Fibroblast of skin of back (primary cell): Measurements from ENCODE around the gene ZNF444.
"Not testable (repeated sequence)": the region's sequence is repeated elsewhere in the genome, so short reads cannot be mapped to it uniquely, and the experiment has no call there.

ENCODE experiments used
- DNase-seq: peaks from one replicate; pipeline ENCODE4 v3.0.0-alpha.2; 2013

The ZNF444 gene

DNA sequence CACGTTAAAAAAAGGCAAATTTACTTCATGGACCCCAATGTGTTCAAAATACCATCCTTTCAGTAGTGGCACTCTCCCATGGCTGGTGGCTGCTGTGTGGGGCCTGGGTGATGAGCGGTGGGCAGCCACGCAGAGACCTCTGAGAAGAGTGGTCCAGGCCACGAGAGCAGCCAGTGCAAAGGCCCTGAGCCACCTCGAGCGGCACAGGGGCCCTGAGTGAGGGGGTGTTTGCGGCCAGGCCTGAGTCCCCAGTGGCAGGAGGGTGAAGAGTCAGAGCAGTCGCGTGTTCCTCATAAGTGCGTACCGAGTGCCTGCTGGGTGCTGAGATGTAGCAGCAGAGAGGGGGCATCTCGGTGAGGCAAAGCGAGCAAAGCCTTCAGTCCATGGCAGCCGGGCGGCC is 7.0 kb downstream of the ZNF444 start:
- DNase-seq = no peak

DNA sequence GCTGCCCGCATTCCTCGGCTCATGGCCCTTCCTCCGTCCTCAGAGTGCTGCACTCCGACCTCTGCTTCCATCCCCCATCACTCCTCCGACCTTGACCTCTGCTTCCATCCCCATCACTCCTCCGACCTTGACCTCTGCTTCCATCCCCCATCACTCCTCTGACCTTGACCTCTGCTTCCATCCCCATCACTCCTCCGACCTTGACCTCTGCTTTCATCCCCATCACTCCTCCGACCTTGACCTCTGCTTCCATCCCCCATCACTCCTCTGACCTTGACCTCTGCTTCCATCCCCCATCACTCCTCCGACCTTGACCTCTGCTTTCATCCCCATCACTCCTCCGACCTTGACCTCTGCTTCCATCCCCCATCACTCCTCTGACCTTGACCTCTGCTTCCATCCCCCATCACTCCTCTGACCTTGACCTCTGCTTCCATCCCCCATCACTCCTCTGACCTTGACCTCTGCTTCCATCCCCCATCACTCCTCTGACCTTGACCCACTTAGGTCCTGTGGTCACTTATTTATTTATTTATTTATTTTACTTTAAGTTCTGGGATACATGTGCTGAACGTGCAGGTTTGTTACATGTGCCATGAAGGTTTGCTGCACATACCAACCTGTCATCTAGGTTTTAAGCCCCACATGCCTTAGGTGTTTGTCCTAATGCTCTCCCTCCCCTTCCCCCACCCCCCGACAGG is 8.0 kb downstream of the ZNF444 start:
- DNase-seq = not testable (repeated sequence)

GRCh38 chr19:56149656-56150038 is 8.6 kb downstream of the ZNF444 start:
- no peak for DNase-seq

DNA sequence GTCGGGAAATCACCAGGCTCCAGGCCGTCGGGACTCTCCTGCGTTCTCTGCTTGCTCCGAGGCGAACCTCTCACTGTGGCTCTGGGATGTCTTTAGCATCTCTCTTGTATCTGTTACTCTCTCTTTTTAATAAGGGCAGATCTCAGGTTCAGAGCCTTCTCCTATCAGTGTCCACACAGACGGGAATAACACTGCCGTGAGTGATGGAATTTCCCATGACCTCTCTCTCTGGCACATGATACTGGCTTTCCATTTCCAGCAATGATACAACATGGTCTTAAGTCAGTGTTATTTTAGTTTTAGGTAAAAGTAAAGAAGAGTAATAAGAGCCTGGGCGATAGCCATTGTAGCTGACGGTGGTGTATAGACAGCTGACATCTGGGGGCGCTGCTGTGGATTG is 9.3 kb downstream of the ZNF444 start:
- no peak for DNase-seq

DNA sequence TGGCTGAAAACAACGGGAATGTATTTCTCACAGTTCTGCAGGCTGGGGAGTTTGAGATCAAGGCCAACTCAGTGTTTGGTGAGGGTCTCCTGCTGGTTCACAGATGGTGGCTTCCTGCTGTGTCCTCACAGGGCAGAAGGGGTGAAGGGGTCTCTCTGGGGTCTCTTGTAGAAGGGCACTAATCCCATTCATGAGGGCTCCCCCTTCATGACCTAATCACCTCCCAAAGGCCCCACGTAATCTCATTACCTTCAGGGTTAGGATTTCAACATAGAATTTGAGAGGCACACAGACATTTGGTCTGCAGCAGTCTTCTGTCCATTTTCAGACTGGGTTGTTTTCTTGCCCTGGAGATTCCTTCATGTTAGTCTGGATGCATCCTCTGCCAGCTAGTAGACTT is 11.6 kb downstream of the ZNF444 start:
- no peak for DNase-seq

- no peak for DNase-seq
Measured at GRCh38 chr19:56153507-56153906, 12.4 kb downstream of the ZNF444 start.

DNA sequence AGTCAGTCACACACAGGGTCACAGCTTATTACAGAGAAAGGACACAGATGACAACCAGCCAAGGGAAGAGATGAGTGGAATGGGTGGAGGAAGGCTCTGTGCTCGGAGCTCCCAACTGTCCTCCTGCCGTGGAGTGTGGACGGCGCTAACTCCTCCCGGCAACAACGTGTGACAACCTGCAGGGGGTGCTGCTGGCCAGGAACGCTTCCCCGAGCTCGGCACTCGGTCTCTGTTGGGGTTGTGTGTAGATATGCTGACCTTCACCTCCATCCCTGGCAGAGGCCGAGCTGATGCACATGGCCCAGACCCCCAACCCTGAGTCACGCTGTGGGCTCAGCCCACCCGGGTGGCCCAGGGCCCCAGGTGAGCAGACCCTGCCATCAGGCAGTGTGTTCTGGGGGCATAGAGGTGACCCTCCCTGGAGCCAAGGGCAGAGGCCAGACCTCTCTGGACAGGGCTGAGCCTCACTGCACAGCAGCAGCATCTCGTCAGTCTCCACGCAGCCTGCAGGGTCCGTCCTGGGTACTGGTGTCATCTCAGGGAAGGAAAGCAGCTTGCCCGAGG is 14.1 kb downstream of the ZNF444 start:
- DNase-seq = no peak

DNA sequence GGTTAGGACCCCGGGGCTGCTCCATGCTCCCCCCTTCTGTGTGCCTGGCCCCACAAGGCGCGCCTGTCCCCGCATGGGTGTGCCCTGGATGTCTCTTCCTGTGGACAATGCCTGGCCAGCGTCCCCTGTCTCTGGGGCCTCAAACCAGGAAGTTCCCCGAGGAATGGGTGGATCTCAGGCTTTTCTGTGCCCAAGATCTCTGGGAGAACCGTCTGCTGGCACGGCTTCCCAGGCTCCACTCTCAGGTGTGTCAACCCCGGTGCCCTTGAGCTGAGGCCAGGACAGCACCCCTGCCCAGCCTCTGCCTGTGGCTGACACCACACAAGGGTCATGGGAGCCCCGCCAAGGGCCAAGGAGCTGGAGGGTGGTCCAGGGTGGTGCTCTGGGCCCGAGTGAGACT is 15.7 kb downstream of the ZNF444 start:
- no peak for DNase-seq

GRCh38 chr19:56158170-56158757 is 17.2 kb downstream of the ZNF444 start:
- DNase-seq = no peak

DNA sequence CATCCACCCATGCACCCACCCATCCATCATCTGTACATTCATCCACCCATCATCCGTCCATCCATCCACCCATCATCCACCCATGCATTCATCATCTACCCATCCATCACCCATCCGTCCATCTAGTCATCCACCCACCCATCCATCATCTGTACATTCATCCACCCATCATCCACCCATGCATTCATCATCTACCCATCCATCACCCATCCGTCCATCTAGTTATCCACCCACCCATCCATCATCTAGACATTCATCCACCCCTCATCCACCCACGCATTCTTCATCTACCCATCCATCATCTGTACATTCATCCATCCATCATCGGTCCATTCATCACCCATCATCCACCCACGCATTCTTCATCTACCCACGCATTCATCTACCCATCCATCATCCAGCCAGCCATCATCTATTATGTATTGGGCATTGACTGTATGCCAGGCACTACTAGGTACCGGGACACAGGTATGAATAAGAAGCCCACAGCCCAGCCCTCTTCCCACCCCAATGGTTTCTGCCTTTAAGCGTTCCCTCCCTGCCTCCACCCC is 18.0 kb downstream of the ZNF444 start:
- DNase-seq = no peak

DNA sequence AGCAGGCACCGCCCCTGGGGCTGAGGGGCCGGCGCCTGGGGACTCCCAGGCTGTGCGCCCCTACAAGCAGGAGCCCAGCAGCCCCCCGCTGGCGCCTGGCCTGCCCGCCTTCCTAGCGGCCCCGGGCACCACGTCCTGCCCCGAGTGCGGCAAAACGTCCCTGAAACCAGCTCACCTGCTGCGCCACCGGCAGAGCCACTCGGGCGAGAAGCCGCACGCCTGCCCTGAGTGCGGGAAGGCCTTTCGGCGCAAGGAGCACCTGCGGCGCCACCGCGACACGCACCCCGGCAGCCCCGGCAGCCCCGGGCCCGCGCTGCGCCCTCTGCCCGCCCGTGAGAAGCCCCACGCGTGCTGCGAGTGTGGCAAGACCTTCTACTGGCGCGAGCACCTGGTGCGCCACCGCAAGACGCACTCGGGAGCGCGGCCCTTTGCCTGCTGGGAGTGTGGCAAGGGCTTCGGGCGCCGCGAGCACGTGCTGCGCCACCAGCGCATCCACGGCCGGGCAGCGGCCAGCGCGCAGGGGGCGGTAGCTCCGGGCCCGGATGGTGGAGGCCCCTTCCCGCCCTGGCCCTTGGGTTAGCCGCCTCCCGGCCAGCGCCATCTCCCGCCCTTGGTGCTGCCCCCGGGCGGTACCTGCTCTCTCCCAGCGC is 18.7 kb downstream of the ZNF444 start:
- DNase-seq = no peak

DNA sequence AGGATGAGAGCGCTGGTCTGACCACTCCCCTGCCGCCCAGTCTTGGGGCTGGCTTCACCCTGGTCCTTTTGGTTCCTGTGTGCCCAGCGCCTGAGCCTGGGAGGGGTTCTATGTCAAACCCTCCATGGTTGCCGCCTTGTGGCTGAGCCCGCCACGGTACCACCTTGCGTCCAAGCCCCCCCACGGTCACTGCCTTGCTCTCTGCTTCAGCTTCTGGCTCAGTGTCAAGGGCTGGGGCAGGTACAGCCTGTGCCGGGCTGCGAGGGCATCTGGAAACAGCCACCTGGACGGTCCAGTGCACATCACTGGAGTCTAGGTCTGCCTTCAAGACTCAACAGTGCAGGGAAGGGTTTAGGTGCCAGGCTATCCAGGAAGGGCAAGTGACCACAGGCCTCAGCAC is 20.4 kb downstream of the ZNF444 start:
- DNase-seq = no peak

GRCh38 chr19:56162258-56162657 is 21.2 kb downstream of the ZNF444 start:
- no peak for DNase-seq

DNA sequence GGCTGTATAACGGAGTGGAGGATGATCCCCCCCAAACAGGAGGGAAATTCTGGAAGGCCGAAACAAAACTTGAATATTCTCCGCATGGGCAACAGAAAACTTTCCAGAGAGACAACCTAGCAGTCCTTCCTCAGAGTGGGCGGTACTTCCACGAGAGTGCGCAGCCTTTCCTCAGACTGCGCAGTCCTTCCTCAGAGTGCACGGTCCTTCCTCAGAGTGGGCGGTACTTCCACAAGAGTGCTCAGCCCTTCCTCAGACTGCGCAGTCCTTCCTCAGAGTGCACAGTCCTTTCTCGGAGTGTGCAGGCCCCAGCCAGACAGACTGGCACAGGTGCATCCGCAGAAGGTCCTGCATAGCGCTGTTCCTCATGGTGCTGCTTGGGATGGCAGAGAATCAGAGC is 22.0 kb downstream of the ZNF444 start:
- no peak for DNase-seq

- DNase-seq = peak; percentile 6
Measured at GRCh38 chr19:56167064-56167578, 26.0 kb downstream of the ZNF444 start.

DNA sequence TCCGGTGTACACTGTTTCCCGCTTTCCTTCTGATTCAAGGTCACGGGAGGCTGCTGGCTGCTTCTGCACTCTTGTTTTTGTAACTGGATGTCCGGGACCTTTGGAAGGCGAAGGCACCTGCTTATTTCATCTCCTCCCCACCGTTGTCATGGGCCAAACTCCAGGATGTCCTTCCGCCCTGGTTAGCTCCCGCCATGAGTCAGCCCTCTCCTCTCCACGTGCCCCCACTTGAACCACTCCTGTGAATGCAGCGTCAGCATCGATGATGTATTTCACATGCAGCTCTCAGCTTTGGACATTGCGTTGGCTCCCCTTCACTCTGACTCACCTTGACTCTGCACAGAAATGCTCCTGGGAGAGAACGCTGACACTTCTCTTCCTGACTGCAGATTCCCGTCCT is 29.2 kb downstream of the ZNF444 start:
- no peak for DNase-seq

DNA sequence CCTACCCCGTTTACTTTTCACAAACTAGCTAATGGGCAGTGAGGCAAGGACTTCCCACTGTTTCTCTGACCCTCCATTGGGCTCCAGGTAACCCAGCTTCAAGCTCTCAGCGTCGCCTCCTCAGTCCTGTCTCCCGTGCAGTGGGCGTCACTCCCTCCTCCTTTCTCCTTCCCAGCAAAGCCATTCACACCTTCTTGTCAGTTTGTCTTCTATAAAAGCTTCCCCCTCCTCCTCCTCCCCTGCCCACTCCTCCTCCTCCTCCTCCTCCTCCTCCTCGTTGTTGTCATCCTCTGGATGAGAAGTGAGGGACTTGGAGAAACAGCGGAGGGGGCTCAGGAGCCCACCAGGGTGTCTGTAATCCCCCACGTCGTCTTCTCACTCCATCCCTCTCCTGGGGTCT is 33.0 kb downstream of the ZNF444 start:
- no peak for DNase-seq

GRCh38 chr19:56174550-56174949 is 33.5 kb downstream of the ZNF444 start:
- no peak for DNase-seq

- not testable (repeated sequence) for DNase-seq
Measured at GRCh38 chr19:56175861-56176307, 34.8 kb downstream of the ZNF444 start, which contains the start of gene GALP. GALP (plus strand) TSS chr19:56176008; CDS start chr19:56177109, 1,101 bp downstream.

- not testable (repeated sequence) for DNase-seq
Measured at GRCh38 chr19:56176310-56176709, 35.2 kb downstream of the ZNF444 start.

GRCh38 chr19:56176881-56177280 is 35.8 kb downstream of the ZNF444 start:
- no peak for DNase-seq

GRCh38 chr19:56177564-56178243 is 36.6 kb downstream of the ZNF444 start:
- no peak for DNase-seq
